ENCODE results near the gene PTGES.
"Not testable (repeated sequence)": the region's sequence is repeated elsewhere in the genome, so short reads cannot be mapped to it uniquely, and the experiment has no call there.

The PTGES gene

GRCh38 chr9:129770741-129771140, 17.9 kb upstream of the PTGES start:
- DNase-seq (ENCODE audit: insufficient read length, low spot score) (no peak), FAIRE-seq (no peak)
- no peak for TF ChIP-seq CTCF (IDR thresholded peaks at IDR 0.05; ENCODE audit: insufficient read depth, missing control alignments)

- FAIRE-seq = no peak
- no peak for TF ChIP-seq CTCF (IDR thresholded peaks at IDR 0.05; ENCODE audit: insufficient read depth, missing control alignments)
- no peak for DNase-seq (ENCODE audit: insufficient read length, low spot score)
Observed at GRCh38 chr9:129769669-129770068, 16.8 kb upstream of the PTGES start.

GRCh38 chr9:129768486-129768885, 15.6 kb upstream of the PTGES start:
- TF ChIP-seq CTCF (IDR thresholded peaks at IDR 0.05; ENCODE audit: insufficient read depth, missing control alignments) = no peak
- no peak for DNase-seq (ENCODE audit: insufficient read length, low spot score)

GRCh38 chr9:129765764-129766317, 13.0 kb upstream of the PTGES start:
- TF ChIP-seq CTCF (IDR thresholded peaks at IDR 0.05; ENCODE audit: insufficient read depth, missing control alignments) = no peak
- FAIRE-seq (no peak), DNase-seq (ENCODE audit: insufficient read length, low spot score) (no peak)

More at GRCh38 chr9:129768486-129768885, 15.6 kb upstream of the PTGES start:
- FAIRE-seq = no peak

GRCh38 chr9:129762985-129763926, 10.4 kb upstream of the PTGES start:
- DNase-seq (ENCODE audit: insufficient read length, low spot score) = no peak
- no peak for TF ChIP-seq CTCF (IDR thresholded peaks at IDR 0.05; ENCODE audit: insufficient read depth, missing control alignments)
- no peak for FAIRE-seq

GRCh38 chr9:129762370-129762984, 9.6 kb upstream of the PTGES start:
- FAIRE-seq; DNase-seq (ENCODE audit: insufficient read length, low spot score): not testable (repeated sequence)

- TF ChIP-seq CTCF (IDR thresholded peaks at IDR 0.05; ENCODE audit: insufficient read depth, missing control alignments) = no peak
- FAIRE-seq (no peak), DNase-seq (ENCODE audit: insufficient read length, low spot score) (no peak)
Observed at GRCh38 chr9:129761901-129762369, 9.1 kb upstream of the PTGES start.
